Osteoblast (primary cell): ENCODE measurements around the gene ZNF536. TPM values are rescaled to one million over a fixed set of nuclear protein-coding genes. Genes with fewer than 3 reads are reported as not detected.
"Not testable (repeated sequence)": the region's sequence is repeated elsewhere in the genome, so short reads cannot be mapped to it uniquely, and the experiment has no call there.

Experiments used
- DNase-seq: peaks from one replicate; pipeline ENCODE4 v3.0.0; 2011; ENCODE audit warnings: low spot score, mixed read lengths; ENCODE audit not compliant: insufficient read length; ENCODE audit errors: missing footprints
- H2AFZ ChIP-seq: 2 replicates; pipeline ENCODE4 v1.6.0; 2011; ENCODE audit warnings: mild to moderate bottlenecking, low read length
- H3K27ac ChIP-seq: 2 replicates; pipeline ENCODE4 v1.5.1; 2011; ENCODE audit warnings: mild to moderate bottlenecking, low read depth, low read length, moderate library complexity
- H3K27me3 ChIP-seq: 2 replicates; pipeline ENCODE4 v1.6.0; 2012; ENCODE audit warnings: mild to moderate bottlenecking, control low read depth, inconsistent platforms, low read length, moderate library complexity; ENCODE audit not compliant: insufficient read depth
- H3K36me3 ChIP-seq: 2 replicates; pipeline ENCODE4 v1.5.1; 2011; ENCODE audit warnings: mild to moderate bottlenecking, low read length, control low read depth, moderate library complexity; ENCODE audit not compliant: insufficient read depth
- H3K4me1 ChIP-seq: 2 replicates; pipeline ENCODE4 v1.5.1; 2011; ENCODE audit warnings: mild to moderate bottlenecking, low read length, control low read depth, moderate library complexity; ENCODE audit not compliant: insufficient read depth
- H3K4me2 ChIP-seq: 2 replicates; pipeline ENCODE4 v1.6.0; 2011; ENCODE audit warnings: mild to moderate bottlenecking, low read length; ENCODE audit not compliant: insufficient read depth
- H3K4me3 ChIP-seq: fragments of 200-600 bp; sonication (generic); 3 replicates; pipeline ENCODE4 v1.5.1; 2012; ENCODE audit warnings: mild to moderate bottlenecking, low read length, inconsistent platforms; ENCODE audit not compliant: insufficient read depth
- H3K79me2 ChIP-seq: 2 replicates; pipeline ENCODE4 v1.6.0; 2012; ENCODE audit warnings: mild to moderate bottlenecking, low read length, control low read depth, inconsistent platforms; ENCODE audit not compliant: insufficient read depth
- H3K9me3 ChIP-seq: 2 replicates; pipeline ENCODE4 v1.5.1; 2011; ENCODE audit warnings: low read depth, low read length, control low read depth
- H4K20me1 ChIP-seq: 2 replicates; pipeline ENCODE4 v1.6.0; 2012; ENCODE audit warnings: mild to moderate bottlenecking, low read length, control low read depth; ENCODE audit not compliant: insufficient read depth
- total RNA-seq: library from RNA; depleted of rRNA; stranded (reverse); fragments of >200 nt; gene quantifications from 2 replicates; pipeline ENCODE4 v1.2.3, GENCODE V29; 2012
- TF ChIP-seq, protein P1 (sequence below): IDR thresholded peaks from 2 replicates; pipeline ENCODE4 v1.5.1; 2011; ENCODE audit warnings: mild to moderate bottlenecking, low read depth, low read length, moderate library complexity; ENCODE audit errors: extremely low read depth

Gene ZNF536
- total RNA-seq, 1 donor, result not detected

DNA sequence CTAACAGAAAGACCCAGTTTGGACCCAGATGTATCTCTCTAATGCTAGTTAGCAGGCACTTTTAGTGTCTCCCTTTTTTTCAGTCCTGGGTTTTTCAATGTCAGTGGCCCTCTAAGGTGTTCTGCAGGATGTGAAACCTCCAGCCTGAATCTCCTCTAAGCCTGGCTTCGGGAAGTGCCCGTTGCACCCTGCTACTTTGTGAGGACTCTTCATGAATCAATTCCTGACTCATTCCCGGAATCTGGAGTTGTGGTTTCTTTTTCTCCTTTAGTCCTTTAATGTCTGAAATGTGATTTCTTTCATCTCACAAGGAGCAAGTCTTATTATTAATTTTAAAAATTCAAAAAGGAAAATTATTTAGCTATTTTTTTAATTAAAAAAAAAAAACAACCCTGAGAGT is 116.0 kb downstream of the ZNF536 start:
- no peaks in the 10 kb centered on the region for H3K9me3 ChIP-seq
- H2AFZ ChIP-seq, result no peak overlapping the region
- H3K4me1 ChIP-seq, result no peaks in the 10 kb centered on the region
- no peak for DNase-seq
- H3K79me2 ChIP-seq, result no peaks in the 10 kb centered on the region
- no peak overlapping the region for H3K4me2 ChIP-seq
- H4K20me1 ChIP-seq, result no peaks in the 10 kb centered on the region
- TF ChIP-seq, protein P1, sequence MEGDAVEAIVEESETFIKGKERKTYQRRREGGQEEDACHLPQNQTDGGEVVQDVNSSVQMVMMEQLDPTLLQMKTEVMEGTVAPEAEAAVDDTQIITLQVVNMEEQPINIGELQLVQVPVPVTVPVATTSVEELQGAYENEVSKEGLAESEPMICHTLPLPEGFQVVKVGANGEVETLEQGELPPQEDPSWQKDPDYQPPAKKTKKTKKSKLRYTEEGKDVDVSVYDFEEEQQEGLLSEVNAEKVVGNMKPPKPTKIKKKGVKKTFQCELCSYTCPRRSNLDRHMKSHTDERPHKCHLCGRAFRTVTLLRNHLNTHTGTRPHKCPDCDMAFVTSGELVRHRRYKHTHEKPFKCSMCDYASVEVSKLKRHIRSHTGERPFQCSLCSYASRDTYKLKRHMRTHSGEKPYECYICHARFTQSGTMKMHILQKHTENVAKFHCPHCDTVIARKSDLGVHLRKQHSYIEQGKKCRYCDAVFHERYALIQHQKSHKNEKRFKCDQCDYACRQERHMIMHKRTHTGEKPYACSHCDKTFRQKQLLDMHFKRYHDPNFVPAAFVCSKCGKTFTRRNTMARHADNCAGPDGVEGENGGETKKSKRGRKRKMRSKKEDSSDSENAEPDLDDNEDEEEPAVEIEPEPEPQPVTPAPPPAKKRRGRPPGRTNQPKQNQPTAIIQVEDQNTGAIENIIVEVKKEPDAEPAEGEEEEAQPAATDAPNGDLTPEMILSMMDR, result no peak
- H3K4me3 ChIP-seq, result no peak overlapping the region
- H3K27me3 ChIP-seq, result no peaks in the 10 kb centered on the region
- H3K36me3 ChIP-seq, result no peaks in the 10 kb centered on the region
- H3K27ac ChIP-seq, result no peak overlapping the region

GRCh38 chr19:30490760-30491159 is 118.6 kb downstream of the ZNF536 start:
- H3K4me3 ChIP-seq, result no peak overlapping the region
- TF ChIP-seq, protein P1, result no peak

GRCh38 chr19:30492586-30493270 is 120.5 kb downstream of the ZNF536 start:
- Histone ChIP-seq H3K9me3 (no peaks in the 10 kb centered on the region), H3K79me2 (no peaks in the 10 kb centered on the region), H3K4me3 (no peak overlapping the region), H2AFZ (no peak overlapping the region), H3K36me3 (no peaks in the 10 kb centered on the region), H3K4me1 (no peaks in the 10 kb centered on the region), H3K27me3 (no peaks in the 10 kb centered on the region), H3K27ac (no peak overlapping the region), H3K4me2 (no peak overlapping the region), H4K20me1 (no peaks in the 10 kb centered on the region)
- no peak for DNase-seq
- TF ChIP-seq, protein P1, result no peak

More at GRCh38 chr19:30490760-30491159, 118.6 kb downstream of the ZNF536 start:
- Histone ChIP-seq H3K79me2 (no peaks in the 10 kb centered on the region), H3K27me3 (no peaks in the 10 kb centered on the region), H3K4me1 (no peaks in the 10 kb centered on the region), H3K27ac (no peak overlapping the region), H3K4me2 (no peak overlapping the region), H4K20me1 (no peaks in the 10 kb centered on the region), H3K9me3 (no peaks in the 10 kb centered on the region), H2AFZ (no peak overlapping the region), H3K36me3 (no peaks in the 10 kb centered on the region)
- no peak for DNase-seq

DNA sequence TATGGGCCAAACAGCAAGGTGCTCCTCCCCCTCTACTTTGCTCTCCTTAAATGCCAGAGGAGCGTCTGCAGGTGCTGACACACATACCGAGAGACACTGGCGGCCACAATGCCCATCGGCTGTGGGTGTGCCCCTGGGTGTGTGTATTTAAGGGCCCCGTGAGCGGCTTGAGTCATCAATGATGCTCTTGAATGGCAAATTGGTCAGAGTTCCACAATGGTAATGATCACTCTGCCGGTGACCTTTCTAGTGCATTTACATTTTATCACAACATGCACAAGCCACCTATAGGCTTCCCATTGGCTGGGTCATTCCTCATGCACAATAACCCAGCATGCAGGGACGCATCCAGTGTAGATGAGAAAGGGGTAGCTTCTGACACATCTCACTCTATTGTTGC is 124.8 kb downstream of the ZNF536 start:
- no peak for DNase-seq
- Histone ChIP-seq H3K9me3 (no peaks in the 10 kb centered on the region), H3K4me3 (no peak overlapping the region), H3K36me3 (no peaks in the 10 kb centered on the region), H3K27me3 (no peaks in the 10 kb centered on the region), H3K4me2 (no peak overlapping the region), H4K20me1 (no peaks in the 10 kb centered on the region), H2AFZ (no peak overlapping the region), H3K27ac (no peak overlapping the region), H3K4me1 (no peaks in the 10 kb centered on the region), H3K79me2 (no peaks in the 10 kb centered on the region)
- TF ChIP-seq, protein P1, result no peak

- not testable (repeated sequence) for H4K20me1 ChIP-seq, H3K27ac ChIP-seq, H2AFZ ChIP-seq, H3K36me3 ChIP-seq, H3K4me3 ChIP-seq, H3K27me3 ChIP-seq, H3K9me3 ChIP-seq, H3K79me2 ChIP-seq, DNase-seq, H3K4me2 ChIP-seq, H3K4me1 ChIP-seq
These were observed 125.9 kb downstream of the ZNF536 start for GRCh38 chr19:30498085-30498484.
